Neural progenitor cell (in vitro differentiated cells): Measurements from ENCODE around the gene PLA2G6. TPM values are rescaled to one million over a fixed set of nuclear protein-coding genes. Genes with fewer than 3 reads are reported as not detected.

Source experiments
- DNase-seq: peaks from one replicate; pipeline ENCODE4 v3.0.0-alpha.2; 2016; ENCODE audit warnings: low spot score
- H2AFZ ChIP-seq: fragments of 200-600 bp; sonication (generic); replicated peaks from 2 replicates; pipeline ENCODE4 v1.6.1; 2016; ENCODE audit warnings: antibody characterized with exemption
- H3F3A ChIP-seq: fragments of 200-600 bp; sonication (generic); 2 replicates; pipeline ENCODE4 v1.6.1; 2016; ENCODE audit warnings: antibody characterized with exemption, low read depth
- H3K27ac ChIP-seq: fragments of 200-600 bp; sonication (generic); 2 replicates; pipeline ENCODE4 v1.5.1; 2016; ENCODE audit warnings: mild to moderate bottlenecking
- H3K27me3 ChIP-seq: fragments of 200-600 bp; sonication (generic); 2 replicates; pipeline ENCODE4 v1.6.1; 2016; ENCODE audit warnings: mild to moderate bottlenecking, moderate library complexity
- H3K36me3 ChIP-seq: fragments of 200-600 bp; sonication (generic); 2 replicates; pipeline ENCODE4 v1.5.1; 2016
- H3K4me1 ChIP-seq: fragments of 200-600 bp; sonication (generic); 2 replicates; pipeline ENCODE4 v1.6.1; 2016; ENCODE audit warnings: mixed run types
- H3K4me2 ChIP-seq: fragments of 200-600 bp; sonication (generic); 2 replicates; pipeline ENCODE4 v1.6.1; 2016
- H3K4me3 ChIP-seq: fragments of 200-600 bp; sonication (generic); 2 replicates; pipeline ENCODE4 v1.5.1; 2016
- H3K79me2 ChIP-seq: fragments of 200-600 bp; sonication (generic); 2 replicates; pipeline ENCODE4 v1.6.1; 2016; ENCODE audit warnings: low read depth
- H3K9ac ChIP-seq: fragments of 200-600 bp; sonication (generic); 2 replicates; pipeline ENCODE4 v1.6.1; 2016
- H3K9me3 ChIP-seq: fragments of 200-600 bp; sonication (generic); 2 replicates; pipeline ENCODE4 v1.5.1; 2016; ENCODE audit warnings: low read depth
- H4K20me1 ChIP-seq: fragments of 200-600 bp; sonication (generic); 2 replicates; pipeline ENCODE4 v1.6.1; 2016; ENCODE audit warnings: low read depth
- H3K27ac Mint-ChIP-seq: 3 replicates; pipeline ENCODE4 v1.8.0; 2021; ENCODE audit warnings: mixed read lengths
- H3K27me3 Mint-ChIP-seq: 2 replicates; pipeline ENCODE4 v1.8.0; 2022; ENCODE audit warnings: low read depth, mild to moderate bottlenecking, inconsistent platforms, moderate library complexity, mixed read lengths; ENCODE audit not compliant: insufficient read depth
- H3K36me3 Mint-ChIP-seq: 3 replicates; pipeline ENCODE4 v1.8.0; 2021; ENCODE audit warnings: mixed read lengths
- H3K4me1 Mint-ChIP-seq: 3 replicates; pipeline ENCODE4 v1.8.0; 2021; ENCODE audit warnings: mixed read lengths
- H3K4me3 Mint-ChIP-seq: 3 replicates; pipeline ENCODE4 v1.8.0; 2021; ENCODE audit warnings: mild to moderate bottlenecking, moderate library complexity, mixed read lengths
- H3K9me3 Mint-ChIP-seq: 3 replicates; pipeline ENCODE4 v1.8.0; 2020; ENCODE audit warnings: mixed read lengths
- EZH2 ChIP-seq: fragments of 200-600 bp; sonication (generic); IDR thresholded peaks from 2 replicates; pipeline ENCODE4 v1.6.1; 2017; ENCODE audit warnings: antibody characterized with exemption, mild to moderate bottlenecking, moderate library complexity
- EZH2phosphoT487 ChIP-seq: fragments of 200-600 bp; sonication (generic); IDR thresholded peaks from 2 replicates; pipeline ENCODE4 v1.6.1; 2017; ENCODE audit warnings: antibody characterized with exemption
- total RNA-seq: library from RNA; depleted of rRNA; stranded (reverse); fragments of >200 nt; gene quantifications from 2 replicates; pipeline ENCODE4 v1.2.3, GENCODE V29; 2015; ENCODE audit warnings: low replicate concordance
- TF ChIP-seq, protein P1 (sequence below): fragments of 200-600 bp; sonication (generic); IDR thresholded peaks from 2 replicates; pipeline ENCODE4 v1.5.1; 2017; ENCODE audit warnings: antibody characterized with exemption, mild to moderate bottlenecking

The PLA2G6 gene
- total RNA-seq, 1 donor from 2014 or later, result 20.1 TPM

DNA sequence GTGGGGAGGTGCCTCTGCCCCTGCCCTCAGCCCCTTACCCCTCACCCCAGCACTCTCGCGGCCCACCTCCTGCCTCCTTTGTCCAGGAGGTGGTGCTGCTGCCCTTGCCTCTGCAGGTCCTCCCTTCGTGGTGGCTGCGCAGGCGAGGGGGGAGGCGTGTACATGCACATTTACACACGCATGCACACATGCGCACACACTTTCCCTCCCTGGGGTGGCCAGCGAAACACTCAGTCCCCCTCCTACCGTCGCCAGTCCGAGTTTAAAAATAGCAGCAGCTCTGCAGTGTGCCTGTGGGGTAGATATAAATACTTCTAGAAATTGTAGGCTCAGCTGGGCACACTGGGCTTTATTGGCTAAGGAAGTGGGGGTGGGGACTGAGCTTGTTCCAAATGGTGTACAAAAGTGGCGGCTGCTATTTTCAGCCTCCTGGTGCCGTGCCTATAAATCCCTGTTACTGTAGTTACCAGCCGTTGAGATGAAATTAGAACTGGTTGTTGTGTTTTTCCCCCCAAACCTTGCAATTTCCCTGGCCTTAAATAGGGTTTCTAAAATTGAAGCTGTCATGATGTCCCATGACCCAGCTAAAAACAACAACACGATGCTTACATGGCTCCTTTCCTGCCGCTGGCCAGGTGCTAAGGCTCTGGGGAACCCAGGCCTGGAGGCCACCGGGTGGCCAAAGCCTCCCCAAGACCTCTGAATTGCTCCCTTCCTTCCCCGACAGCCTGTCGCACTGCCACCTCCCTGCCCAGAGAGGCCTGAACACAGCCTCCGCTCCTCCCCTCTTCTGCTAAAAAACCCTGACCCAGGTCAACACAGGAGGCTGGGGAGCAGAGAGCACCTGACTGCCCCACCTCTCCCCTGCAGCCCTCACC is 112.0 kb downstream of the PLA2G6 start:
- Histone ChIP-seq H3K4me2 (no peak overlapping the region), H3K36me3 (no peaks in the 10 kb centered on the region), H3K4me1 (no peaks in the 10 kb centered on the region), H3K4me3 (no peak overlapping the region), H4K20me1 (no peaks in the 10 kb centered on the region), H3K79me2 (no peaks in the 10 kb centered on the region), H3K27ac (no peak overlapping the region), H3K27me3 (no peaks in the 10 kb centered on the region), H3K9me3 (no peaks in the 10 kb centered on the region), H3K9ac (no peak overlapping the region), H2AFZ (no peak overlapping the region), H3F3A (no peaks in the 10 kb centered on the region)
- peak overlapping the region; percentile 63 for H3K27ac Mint-ChIP-seq
- TF ChIP-seq EZH2, result no peak
- TF ChIP-seq, protein P1, sequence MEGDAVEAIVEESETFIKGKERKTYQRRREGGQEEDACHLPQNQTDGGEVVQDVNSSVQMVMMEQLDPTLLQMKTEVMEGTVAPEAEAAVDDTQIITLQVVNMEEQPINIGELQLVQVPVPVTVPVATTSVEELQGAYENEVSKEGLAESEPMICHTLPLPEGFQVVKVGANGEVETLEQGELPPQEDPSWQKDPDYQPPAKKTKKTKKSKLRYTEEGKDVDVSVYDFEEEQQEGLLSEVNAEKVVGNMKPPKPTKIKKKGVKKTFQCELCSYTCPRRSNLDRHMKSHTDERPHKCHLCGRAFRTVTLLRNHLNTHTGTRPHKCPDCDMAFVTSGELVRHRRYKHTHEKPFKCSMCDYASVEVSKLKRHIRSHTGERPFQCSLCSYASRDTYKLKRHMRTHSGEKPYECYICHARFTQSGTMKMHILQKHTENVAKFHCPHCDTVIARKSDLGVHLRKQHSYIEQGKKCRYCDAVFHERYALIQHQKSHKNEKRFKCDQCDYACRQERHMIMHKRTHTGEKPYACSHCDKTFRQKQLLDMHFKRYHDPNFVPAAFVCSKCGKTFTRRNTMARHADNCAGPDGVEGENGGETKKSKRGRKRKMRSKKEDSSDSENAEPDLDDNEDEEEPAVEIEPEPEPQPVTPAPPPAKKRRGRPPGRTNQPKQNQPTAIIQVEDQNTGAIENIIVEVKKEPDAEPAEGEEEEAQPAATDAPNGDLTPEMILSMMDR, result peak; percentile 69
- H3K36me3 Mint-ChIP-seq, result no peaks in the 10 kb centered on the region
- H3K27me3 Mint-ChIP-seq, result peaks cover 3% of the 10 kb centered on the region
- peak overlapping the region; percentile 38 for H3K4me3 Mint-ChIP-seq
- no peaks in the 10 kb centered on the region for H3K9me3 Mint-ChIP-seq
- peak; percentile 73 for DNase-seq
- peaks cover 24% of the 10 kb centered on the region for H3K4me1 Mint-ChIP-seq

DNA sequence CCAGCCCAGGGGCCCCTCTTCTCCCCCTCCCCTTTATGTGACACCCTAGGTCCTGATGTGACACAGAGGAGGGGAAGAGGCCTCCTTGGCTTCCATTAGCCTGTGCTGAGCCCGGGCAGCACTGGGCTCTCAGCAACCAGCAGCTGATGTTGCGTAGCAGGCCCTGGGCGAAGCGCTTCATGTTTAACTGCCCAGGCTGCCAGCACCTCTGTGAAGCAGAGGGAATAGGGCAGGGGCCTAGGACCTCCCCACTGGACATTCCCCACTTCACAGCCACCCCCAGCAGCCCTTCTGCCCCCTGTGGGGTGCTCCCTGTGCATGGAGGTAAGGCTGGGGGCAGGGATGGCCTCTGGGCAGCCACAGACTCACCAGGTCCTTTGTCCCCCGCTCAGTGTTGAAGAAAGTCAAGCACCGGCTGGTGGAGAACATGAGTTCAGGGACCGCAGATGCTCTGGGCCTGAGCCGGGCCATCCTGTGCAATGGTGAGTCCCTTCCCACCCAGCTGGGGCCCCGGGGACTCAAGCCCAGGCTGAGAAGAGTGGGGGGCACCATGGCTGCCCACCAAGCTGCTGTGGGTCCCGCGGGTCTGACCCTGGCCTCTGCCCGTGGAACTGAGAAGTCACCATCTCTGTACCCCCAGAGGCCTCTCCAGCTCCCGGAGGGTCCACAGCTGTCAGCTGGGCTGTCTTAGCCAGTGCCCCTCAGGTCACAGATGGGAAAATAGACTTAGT is 112.8 kb downstream of the PLA2G6 start:
- peaks cover 3% of the 10 kb centered on the region for H3K27me3 Mint-ChIP-seq
- DNase-seq, result no peak
- H3K9ac ChIP-seq, result no peak overlapping the region

DNA sequence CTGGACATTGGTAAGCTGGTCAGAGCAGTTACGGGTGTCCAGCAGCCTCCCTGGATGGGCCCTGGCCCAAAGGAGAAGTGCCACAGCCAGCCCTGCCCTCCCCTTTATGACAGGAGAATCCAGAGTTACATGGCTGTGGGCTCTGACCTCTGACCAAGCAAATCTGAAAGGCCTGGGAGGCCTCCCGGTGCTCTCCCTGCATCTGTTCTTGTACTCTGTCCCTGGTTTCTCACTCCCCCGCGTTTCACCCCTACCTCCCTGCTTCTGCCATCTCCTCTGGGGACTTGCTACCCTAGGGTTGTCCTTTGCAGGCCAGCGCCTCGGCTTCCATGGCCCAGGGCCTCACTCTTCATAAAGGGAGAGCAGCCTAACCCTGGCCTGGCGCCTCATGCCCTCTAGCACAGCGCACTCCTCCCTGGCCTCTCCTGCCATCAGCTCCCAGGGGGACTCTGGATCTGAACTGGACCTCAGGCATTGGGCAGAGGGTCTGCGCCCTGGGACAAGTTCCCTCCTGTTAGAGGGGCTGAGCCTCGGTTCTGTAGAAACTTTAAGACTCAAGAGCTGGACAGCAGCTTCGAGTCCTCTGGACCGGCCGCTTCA is 113.8 kb downstream of the PLA2G6 start:
- Mint-ChIP-seq H3K4me3 (no peak overlapping the region), H3K9me3 (no peaks in the 10 kb centered on the region), H3K36me3 (no peaks in the 10 kb centered on the region), H3K27ac (no peak overlapping the region), H3K4me1 (peaks cover 22% of the 10 kb centered on the region), H3K27me3 (peaks cover 3% of the 10 kb centered on the region)
- Histone ChIP-seq H3K27me3 (no peaks in the 10 kb centered on the region), H3K4me1 (no peaks in the 10 kb centered on the region), H3K9ac (no peak overlapping the region), H3K79me2 (no peaks in the 10 kb centered on the region), H4K20me1 (no peaks in the 10 kb centered on the region), H3K4me3 (no peak overlapping the region), H3K4me2 (no peak overlapping the region), H3K36me3 (no peaks in the 10 kb centered on the region), H3K27ac (no peak overlapping the region), H3K9me3 (no peaks in the 10 kb centered on the region), H3F3A (no peaks in the 10 kb centered on the region), H2AFZ (no peak overlapping the region)
- no peak for DNase-seq
- TF ChIP-seq EZH2phosphoT487 (no peak), EZH2 (no peak)
- TF ChIP-seq, protein P1, result no peak

More for the DNA sequence above, 112.8 kb downstream of the PLA2G6 start:
- Histone ChIP-seq H4K20me1 (no peaks in the 10 kb centered on the region), H3K27ac (no peak overlapping the region), H3K79me2 (no peaks in the 10 kb centered on the region), H3F3A (no peaks in the 10 kb centered on the region), H3K27me3 (no peaks in the 10 kb centered on the region), H3K36me3 (no peaks in the 10 kb centered on the region), H3K4me2 (no peak overlapping the region), H2AFZ (no peak overlapping the region), H3K4me1 (no peaks in the 10 kb centered on the region), H3K9me3 (no peaks in the 10 kb centered on the region), H3K4me3 (no peak overlapping the region)
- Mint-ChIP-seq H3K4me3 (no peak overlapping the region), H3K4me1 (peaks cover 24% of the 10 kb centered on the region), H3K36me3 (no peaks in the 10 kb centered on the region), H3K9me3 (no peaks in the 10 kb centered on the region), H3K27ac (no peak overlapping the region)
- no peak for TF ChIP-seq EZH2
- TF ChIP-seq EZH2phosphoT487, result no peak
- TF ChIP-seq, protein P1, result no peak
